GM12801 (cell line): Measurements from ENCODE around the gene MVB12A.

Source experiments
- TF ChIP-seq, protein P1 (sequence below): IDR thresholded peaks from one replicate; pipeline ENCODE4 v1.5.1; 2011; ENCODE audit warnings: control low read depth; ENCODE audit not compliant: insufficient read length; ENCODE audit errors: extremely low read depth

MVB12A gene

GRCh38 chr19:17401628-17402027 is 18.2 kb upstream of the MVB12A start:
- TF ChIP-seq, protein P1, sequence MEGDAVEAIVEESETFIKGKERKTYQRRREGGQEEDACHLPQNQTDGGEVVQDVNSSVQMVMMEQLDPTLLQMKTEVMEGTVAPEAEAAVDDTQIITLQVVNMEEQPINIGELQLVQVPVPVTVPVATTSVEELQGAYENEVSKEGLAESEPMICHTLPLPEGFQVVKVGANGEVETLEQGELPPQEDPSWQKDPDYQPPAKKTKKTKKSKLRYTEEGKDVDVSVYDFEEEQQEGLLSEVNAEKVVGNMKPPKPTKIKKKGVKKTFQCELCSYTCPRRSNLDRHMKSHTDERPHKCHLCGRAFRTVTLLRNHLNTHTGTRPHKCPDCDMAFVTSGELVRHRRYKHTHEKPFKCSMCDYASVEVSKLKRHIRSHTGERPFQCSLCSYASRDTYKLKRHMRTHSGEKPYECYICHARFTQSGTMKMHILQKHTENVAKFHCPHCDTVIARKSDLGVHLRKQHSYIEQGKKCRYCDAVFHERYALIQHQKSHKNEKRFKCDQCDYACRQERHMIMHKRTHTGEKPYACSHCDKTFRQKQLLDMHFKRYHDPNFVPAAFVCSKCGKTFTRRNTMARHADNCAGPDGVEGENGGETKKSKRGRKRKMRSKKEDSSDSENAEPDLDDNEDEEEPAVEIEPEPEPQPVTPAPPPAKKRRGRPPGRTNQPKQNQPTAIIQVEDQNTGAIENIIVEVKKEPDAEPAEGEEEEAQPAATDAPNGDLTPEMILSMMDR: no peak

DNA sequence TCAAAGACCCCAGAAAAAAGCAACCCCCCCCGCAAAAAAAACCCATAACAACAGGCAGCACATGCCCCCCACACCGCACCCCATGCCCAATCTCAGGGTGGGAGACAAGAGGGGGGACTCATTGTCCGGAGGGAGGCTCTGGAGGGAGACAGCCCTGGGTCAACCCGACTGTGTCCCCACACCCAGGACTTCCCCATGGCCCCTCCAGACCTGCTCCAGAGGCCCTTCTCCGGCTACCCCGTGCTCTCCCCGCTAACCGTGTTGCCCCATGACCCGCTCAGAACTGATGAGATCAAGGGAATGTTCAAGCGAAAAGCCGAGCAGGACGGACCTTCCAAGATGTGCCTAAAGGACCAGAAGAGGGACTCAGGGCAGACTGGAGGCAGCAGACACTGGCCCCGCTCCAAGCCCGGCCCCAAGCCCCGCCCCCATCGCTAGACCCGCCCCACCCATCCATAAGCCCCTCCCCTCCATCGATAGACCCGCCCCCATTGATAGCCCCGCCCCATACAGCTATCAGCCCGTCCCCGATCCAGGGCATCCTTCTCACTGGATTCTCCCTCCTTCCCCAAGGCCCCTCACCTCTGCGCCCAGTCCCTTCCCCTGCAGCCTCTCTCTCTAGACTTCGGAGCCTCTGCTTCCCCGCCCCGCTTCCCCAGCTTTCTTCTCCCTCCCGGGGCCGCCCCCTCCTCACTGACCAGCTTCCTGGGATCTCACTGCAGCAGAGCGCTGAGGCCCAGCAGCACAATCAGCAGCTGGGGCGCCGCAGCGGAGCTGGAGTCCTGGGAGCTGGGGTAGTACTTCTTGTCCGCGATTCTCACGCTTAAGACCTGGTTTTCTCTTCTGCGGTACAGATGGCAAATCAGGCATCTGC is 16.6 kb upstream of the MVB12A start:
- TF ChIP-seq, protein P1: no peak

DNA sequence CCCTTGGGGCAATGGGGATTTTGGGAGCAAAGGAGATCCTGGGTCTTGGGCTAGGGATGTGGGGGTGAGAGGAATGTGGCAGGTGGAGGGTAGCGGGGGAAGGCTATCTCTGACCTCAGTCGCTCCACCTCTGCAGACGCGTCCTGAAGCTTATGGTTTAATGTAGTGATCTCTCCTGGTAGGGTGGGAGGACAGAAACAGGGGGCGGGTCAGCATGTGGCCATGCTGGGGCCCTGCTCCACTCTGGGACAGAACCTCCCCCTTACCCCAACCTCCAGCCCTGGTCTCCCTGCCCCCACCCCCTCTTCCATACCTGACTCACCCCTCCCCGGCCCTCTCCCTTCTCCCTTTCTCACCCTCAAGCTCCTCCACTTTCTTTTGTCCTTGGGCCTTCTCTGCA is 15.8 kb upstream of the MVB12A start:
- TF ChIP-seq, protein P1: no peak

- TF ChIP-seq, protein P1: no peak
Measured at GRCh38 chr19:17404621-17405249, 15.1 kb upstream of the MVB12A start.

- TF ChIP-seq, protein P1: no peak
Measured at GRCh38 chr19:17405250-17406045, 14.4 kb upstream of the MVB12A start, which contains the start of gene BST2. BST2 (minus strand) TSS chr19:17405630; CDS start chr19:17405575, 55 bp downstream.

DNA sequence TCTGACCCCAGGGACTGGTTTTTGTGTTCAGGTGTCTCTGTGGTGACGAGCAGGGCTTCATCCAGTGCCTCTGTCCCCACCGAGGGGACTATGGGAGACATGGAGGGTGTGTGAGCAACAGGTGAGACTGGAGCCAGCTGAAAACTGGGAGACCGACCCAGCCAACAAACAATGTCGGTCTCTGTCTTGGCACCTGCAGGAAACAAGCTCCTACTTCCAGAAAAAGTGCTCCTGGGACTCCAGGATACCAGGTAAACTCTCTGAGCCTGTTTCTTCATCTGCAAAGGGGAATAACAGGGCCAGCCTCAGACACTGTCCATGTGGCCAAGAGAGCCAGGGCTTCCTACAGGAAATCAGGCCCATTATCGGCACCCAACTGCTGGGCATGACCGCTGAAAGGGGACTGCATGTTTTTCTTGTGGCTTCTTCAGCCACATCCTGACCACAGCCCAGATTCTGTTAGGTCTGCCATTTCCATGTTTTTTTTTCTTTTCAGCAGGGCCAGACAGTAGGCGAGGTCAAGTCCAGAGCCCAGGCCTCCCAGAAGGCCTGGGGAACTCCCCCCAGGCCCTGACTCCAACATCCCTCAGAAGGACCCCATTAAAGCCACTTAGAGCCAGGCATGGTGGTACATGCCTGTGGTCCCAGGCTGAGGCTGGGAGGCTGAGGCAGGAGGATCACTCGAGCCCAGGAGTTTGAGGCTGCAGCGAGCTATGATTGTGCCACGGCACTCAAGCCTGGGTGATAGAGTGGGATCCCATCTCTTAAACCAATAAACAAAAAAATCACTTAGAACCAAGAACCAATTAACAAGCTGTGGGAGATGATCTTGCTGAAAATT is 13.6 kb upstream of the MVB12A start:
- TF ChIP-seq, protein P1: no peak

DNA sequence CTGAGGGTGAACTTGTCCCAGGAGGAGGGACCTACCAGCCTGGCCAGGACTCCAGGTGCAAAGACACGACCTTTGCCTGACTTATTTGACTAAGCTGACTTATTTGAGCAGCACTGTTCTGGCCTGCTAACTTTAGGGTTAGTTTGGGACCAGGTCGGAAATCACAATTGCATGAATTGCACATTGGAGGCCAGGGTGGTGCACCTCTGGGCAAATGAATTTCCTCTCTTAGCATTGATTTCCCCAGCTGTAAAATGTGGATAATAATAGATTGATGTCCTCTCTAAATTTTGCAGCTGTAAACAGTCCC is 13.0 kb upstream of the MVB12A start:
- TF ChIP-seq, protein P1: no peak
